HepG2 (cell line): Measurements from ENCODE around the gene PFN1. TPM values are rescaled to one million over a fixed set of nuclear protein-coding genes. Genes with fewer than 3 reads are reported as not detected.

Experiments used
- CCDC6 ChIP-seq: sonication (generic); formaldehyde crosslinking; IDR thresholded peaks from 2 replicates; pipeline ENCODE4 v1.8.1; 2022; ENCODE audit warnings: mild to moderate bottlenecking, missing genetic modification reagents, moderate library complexity
- FIP1L1 ChIP-seq: fragments of 200-400 bp; formaldehyde crosslinking; IDR thresholded peaks from 2 replicates; pipeline ENCODE4 v1.6.1; 2018; ENCODE audit warnings: low read depth, mild to moderate bottlenecking, low read length, moderate library complexity, borderline replicate concordance; ENCODE audit not compliant: insufficient read depth
- MED8 ChIP-seq: sonication (generic); formaldehyde crosslinking; IDR thresholded peaks from 2 replicates; pipeline ENCODE4 v1.8.1; 2023; ENCODE audit warnings: mild to moderate bottlenecking, missing genetic modification reagents; ENCODE audit not compliant: insufficient replicate concordance
- PCBP1 ChIP-seq: fragments of 200-400 bp; formaldehyde crosslinking; IDR thresholded peaks from 2 replicates; pipeline ENCODE4 v1.6.1; 2017; ENCODE audit warnings: mild to moderate bottlenecking, low read depth, low read length, borderline replicate concordance
- SALL2 ChIP-seq: sonication (generic); formaldehyde crosslinking; IDR thresholded peaks from 2 replicates; pipeline ENCODE4 v1.8.1; 2023; ENCODE audit warnings: mild to moderate bottlenecking, missing genetic modification reagents, inconsistent platforms
- SCMH1 ChIP-seq: sonication (generic); formaldehyde crosslinking; IDR thresholded peaks from 2 replicates; pipeline ENCODE4 v1.9.0; 2021; ENCODE audit warnings: missing genetic modification reagents, mild to moderate bottlenecking, borderline replicate concordance
- SOX13 ChIP-seq, 3 experiments: fragments of 450-650 bp in 1 of 3; sonication (generic) in 1 of 3; formaldehyde crosslinking in 1 of 3; IDR thresholded peaks in 2 of 3; conservative IDR thresholded peaks in 1 of 3; 2 replicates each; pipeline versions ENCODE4 v1.5.0 to v1.6.1; 2016 to 2020; ENCODE audit warnings: antibody characterized with exemption in 1 of 3, mild to moderate bottlenecking in 1 of 3, missing compliant biosample characterization in 1 of 3, missing genetic modification reagents in 1 of 3, moderate library complexity in 1 of 3
- SRF ChIP-seq: IDR thresholded peaks from 2 replicates; pipeline ENCODE4 v1.6.1; 2011; ENCODE audit warnings: mild to moderate bottlenecking, low read depth, low read length, moderate library complexity
- SRSF4 ChIP-seq: fragments of 200-400 bp; formaldehyde crosslinking; IDR thresholded peaks from one replicate; pipeline ENCODE4 v1.6.1; 2018; ENCODE audit warnings: mild to moderate bottlenecking, low read depth, low read length, moderate library complexity; ENCODE audit not compliant: poor library complexity, severe bottlenecking
- YY1 ChIP-seq: IDR thresholded peaks from 2 replicates; pipeline ENCODE4 v1.6.1; 2011; ENCODE audit warnings: low read length, low read depth, moderate library complexity, mild to moderate bottlenecking; ENCODE audit not compliant: insufficient read depth, insufficient replicate concordance
- ZFP37 ChIP-seq: sonication (generic); formaldehyde crosslinking; IDR thresholded peaks from 2 replicates; pipeline ENCODE4 v1.4.0; 2020; ENCODE audit warnings: missing genetic modification reagents, borderline replicate concordance
- ZNF12 ChIP-seq: sonication (generic); formaldehyde crosslinking; IDR thresholded peaks from 2 replicates; pipeline ENCODE4 v1.5.0; 2020; ENCODE audit warnings: missing genetic modification reagents
- ZNF274 ChIP-seq: sonication (generic); formaldehyde crosslinking; IDR thresholded peaks from 2 replicates; pipeline ENCODE4 v1.5.1; 2020; ENCODE audit warnings: mild to moderate bottlenecking, missing genetic modification reagents
- ZNF335 ChIP-seq: sonication (generic); formaldehyde crosslinking; IDR thresholded peaks from 2 replicates; pipeline ENCODE4 v1.4.0; 2020; ENCODE audit warnings: missing genetic modification reagents
- ZNF557 ChIP-seq: sonication (generic); formaldehyde crosslinking; IDR thresholded peaks from 2 replicates; pipeline ENCODE4 v1.4.0; 2020; ENCODE audit warnings: missing genetic modification reagents
- ZNF670 ChIP-seq: sonication (generic); formaldehyde crosslinking; IDR thresholded peaks from 2 replicates; pipeline ENCODE4 v1.8.0; 2022; ENCODE audit warnings: mild to moderate bottlenecking, missing genetic modification reagents, borderline replicate concordance
- polyA plus RNA-seq, 8 experiments: library from polyadenylated mRNA; depleted of rRNA in 3 of 8; stranded (reverse) in 7 of 8; unstranded in 1 of 8; fragments of >200 nt; fragmentation: Illumina TruSeq in 4 of 8; extraction: Trizol in 4 of 8; gene quantifications; 2 replicates each; pipeline versions ENCODE4 v1.2.1 to v1.2.3, GENCODE V29; 2011 to 2016; ENCODE audit warnings: low read depth in 4 of 8, missing spikeins in 1 of 8, mixed read lengths in 1 of 8; ENCODE audit not compliant: insufficient read depth in 1 of 8
- total RNA-seq, 5 experiments: library from RNA; depleted of rRNA; stranded (reverse); fragments of >200 nt; fragmentation: Illumina TruSeq; extraction: Trizol; gene quantifications; 2 replicates each; pipeline ENCODE4 v1.2.3, GENCODE V29; 2016; ENCODE audit warnings: low read depth in 1 of 5
- TF ChIP-seq, protein P1 (sequence below): sonication (generic); formaldehyde crosslinking; IDR thresholded peaks from 2 replicates; pipeline ENCODE4 v1.5.0; 2020; ENCODE audit warnings: mild to moderate bottlenecking, missing genetic modification reagents
- TF ChIP-seq, protein P2 (sequence below): sonication (generic); formaldehyde crosslinking; IDR thresholded peaks from 2 replicates; pipeline ENCODE4 v1.4.0; 2020; ENCODE audit warnings: mild to moderate bottlenecking, missing genetic modification reagents
- TF ChIP-seq, protein P3 (sequence below): sonication (generic); formaldehyde crosslinking; conservative IDR thresholded peaks from 2 replicates; pipeline ENCODE4 v1.4.0; 2020; ENCODE audit warnings: missing genetic modification reagents
- TF ChIP-seq, protein P4 (sequence below): IDR thresholded peaks from 2 replicates; pipeline ENCODE4 v1.6.1; 2012; ENCODE audit warnings: inconsistent platforms
- TF ChIP-seq, protein P5 (sequence below): sonication (generic); formaldehyde crosslinking; conservative IDR thresholded peaks from 2 replicates; pipeline ENCODE4 v1.5.0; 2020; ENCODE audit warnings: missing genetic modification reagents

PFN1 gene
- total and polyA plus RNA-seq, 2 of the 13 experiments (the other 11 are each of a cell fraction or from before 2014, with no cell fraction given) = 494 to 613 TPM

DNA sequence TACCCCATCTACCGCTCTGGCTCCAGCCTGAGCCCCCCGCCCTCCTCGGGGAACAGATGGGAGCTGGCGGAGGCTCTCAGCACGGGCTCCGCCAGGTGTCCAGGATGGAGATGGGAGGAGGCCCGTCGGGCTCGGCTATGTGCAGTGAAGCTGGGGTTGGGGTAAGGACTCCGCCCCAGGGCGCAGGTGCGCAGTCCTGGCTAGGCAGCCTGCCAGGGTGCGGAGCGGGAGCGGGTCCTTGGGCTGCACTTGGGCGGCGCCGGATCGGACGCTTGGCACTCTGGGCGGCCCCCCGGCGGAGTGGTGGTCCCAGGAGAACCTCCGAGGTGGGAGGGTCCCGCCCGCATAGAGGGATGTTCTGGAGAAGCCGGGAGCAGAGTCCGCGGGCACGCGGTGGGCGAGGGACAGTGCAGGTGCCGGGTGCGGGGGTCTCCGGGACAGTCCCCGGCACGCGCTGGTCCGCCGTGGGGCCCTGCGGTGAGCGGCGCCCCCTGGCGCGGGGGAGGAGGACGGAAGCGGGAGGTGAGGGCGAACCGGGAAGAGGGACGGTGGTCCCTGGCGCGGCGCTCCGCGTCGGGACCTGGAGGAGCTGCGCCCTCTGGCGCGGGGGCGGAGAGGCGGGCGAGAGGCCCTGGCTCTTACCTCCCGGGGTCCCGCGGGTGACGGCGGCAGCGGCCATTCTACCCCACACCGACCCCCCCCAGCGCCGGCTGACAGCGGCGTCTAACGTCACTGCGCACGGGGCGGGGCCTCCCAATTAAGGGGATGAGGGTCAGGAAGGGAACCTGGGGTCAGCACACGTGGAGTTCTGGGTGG, 38.8 kb upstream of the PFN1 start, which contains the start of gene CAMTA2 (continued):
- TF ChIP-seq, protein P1, sequence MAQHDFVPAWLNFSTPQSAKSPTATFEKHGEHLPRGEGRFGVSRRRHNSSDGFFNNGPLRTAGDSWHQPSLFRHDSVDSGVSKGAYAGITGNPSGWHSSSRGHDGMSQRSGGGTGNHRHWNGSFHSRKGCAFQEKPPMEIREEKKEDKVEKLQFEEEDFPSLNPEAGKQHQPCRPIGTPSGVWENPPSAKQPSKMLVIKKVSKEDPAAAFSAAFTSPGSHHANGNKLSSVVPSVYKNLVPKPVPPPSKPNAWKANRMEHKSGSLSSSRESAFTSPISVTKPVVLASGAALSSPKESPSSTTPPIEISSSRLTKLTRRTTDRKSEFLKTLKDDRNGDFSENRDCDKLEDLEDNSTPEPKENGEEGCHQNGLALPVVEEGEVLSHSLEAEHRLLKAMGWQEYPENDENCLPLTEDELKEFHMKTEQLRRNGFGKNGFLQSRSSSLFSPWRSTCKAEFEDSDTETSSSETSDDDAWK = no peak
- TF ChIP-seq SCMH1 (CRISPR knock-in tag) (no peak), ZNF557 (CRISPR knock-in tag) (no peak), ZNF670 (CRISPR knock-in tag) (peak; percentile 90; the same call in 1 of the 2 replicates), MED8 (CRISPR knock-in tag) (no peak), SRSF4 (no peak), ZNF274 (CRISPR knock-in tag) (peak; percentile 53), SRF (peak; percentile 94), ZNF335 (CRISPR knock-in tag) (0 out of 2 replicates have a peak, but pooled peaks have one; percentile 19), CCDC6 (CRISPR knock-in tag) (no peak), SOX13 (IDR thresholded peaks at IDR 0.05) (no peak), SOX13 (CRISPR knock-in tag; conservative IDR thresholded peaks at IDR 0.05 in 1 of 2, IDR thresholded peaks at IDR 0.05 in 1 of 2) (peak in 1 of 2 experiments; percentile 43; a peak in 2 of 4 replicates), PCBP1 (no peak), YY1 (peak; percentile 90), SALL2 (CRISPR knock-in tag) (peak; percentile 96), ZNF12 (CRISPR knock-in tag) (no peak), FIP1L1 (no peak), ZFP37 (CRISPR knock-in tag) (no peak)
- TF ChIP-seq, protein P2, sequence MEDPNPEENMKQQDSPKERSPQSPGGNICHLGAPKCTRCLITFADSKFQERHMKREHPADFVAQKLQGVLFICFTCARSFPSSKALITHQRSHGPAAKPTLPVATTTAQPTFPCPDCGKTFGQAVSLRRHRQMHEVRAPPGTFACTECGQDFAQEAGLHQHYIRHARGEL (CRISPR knock-in tag) = no peak
- TF ChIP-seq, protein P3, sequence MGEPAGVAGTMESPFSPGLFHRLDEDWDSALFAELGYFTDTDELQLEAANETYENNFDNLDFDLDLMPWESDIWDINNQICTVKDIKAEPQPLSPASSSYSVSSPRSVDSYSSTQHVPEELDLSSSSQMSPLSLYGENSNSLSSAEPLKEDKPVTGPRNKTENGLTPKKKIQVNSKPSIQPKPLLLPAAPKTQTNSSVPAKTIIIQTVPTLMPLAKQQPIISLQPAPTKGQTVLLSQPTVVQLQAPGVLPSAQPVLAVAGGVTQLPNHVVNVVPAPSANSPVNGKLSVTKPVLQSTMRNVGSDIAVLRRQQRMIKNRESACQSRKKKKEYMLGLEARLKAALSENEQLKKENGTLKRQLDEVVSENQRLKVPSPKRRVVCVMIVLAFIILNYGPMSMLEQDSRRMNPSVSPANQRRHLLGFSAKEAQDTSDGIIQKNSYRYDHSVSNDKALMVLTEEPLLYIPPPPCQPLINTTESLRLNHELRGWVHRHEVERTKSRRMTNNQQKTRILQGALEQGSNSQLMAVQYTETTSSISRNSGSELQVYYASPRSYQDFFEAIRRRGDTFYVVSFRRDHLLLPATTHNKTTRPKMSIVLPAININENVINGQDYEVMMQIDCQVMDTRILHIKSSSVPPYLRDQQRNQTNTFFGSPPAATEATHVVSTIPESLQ (CRISPR knock-in tag) = no peak
- TF ChIP-seq, protein P4, sequence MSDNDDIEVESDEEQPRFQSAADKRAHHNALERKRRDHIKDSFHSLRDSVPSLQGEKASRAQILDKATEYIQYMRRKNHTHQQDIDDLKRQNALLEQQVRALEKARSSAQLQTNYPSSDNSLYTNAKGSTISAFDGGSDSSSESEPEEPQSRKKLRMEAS = peak; percentile 83
- TF ChIP-seq, protein P5, sequence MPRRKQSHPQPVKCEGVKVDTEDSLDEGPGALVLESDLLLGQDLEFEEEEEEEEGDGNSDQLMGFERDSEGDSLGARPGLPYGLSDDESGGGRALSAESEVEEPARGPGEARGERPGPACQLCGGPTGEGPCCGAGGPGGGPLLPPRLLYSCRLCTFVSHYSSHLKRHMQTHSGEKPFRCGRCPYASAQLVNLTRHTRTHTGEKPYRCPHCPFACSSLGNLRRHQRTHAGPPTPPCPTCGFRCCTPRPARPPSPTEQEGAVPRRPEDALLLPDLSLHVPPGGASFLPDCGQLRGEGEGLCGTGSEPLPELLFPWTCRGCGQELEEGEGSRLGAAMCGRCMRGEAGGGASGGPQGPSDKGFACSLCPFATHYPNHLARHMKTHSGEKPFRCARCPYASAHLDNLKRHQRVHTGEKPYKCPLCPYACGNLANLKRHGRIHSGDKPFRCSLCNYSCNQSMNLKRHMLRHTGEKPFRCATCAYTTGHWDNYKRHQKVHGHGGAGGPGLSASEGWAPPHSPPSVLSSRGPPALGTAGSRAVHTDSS (CRISPR knock-in tag) = no peak
